HG03280 (cell line): ENCODE results near the gene SPAG9.

Experiments used
- ATAC-seq: cut with Tn5 transposase; IDR thresholded peaks from one replicate; pipeline ENCODE4 v1.9.1; 2021; ENCODE audit warnings: mild to moderate bottlenecking, moderate library complexity; ENCODE audit not compliant: unreplicated experiment

SPAG9 gene

DNA sequence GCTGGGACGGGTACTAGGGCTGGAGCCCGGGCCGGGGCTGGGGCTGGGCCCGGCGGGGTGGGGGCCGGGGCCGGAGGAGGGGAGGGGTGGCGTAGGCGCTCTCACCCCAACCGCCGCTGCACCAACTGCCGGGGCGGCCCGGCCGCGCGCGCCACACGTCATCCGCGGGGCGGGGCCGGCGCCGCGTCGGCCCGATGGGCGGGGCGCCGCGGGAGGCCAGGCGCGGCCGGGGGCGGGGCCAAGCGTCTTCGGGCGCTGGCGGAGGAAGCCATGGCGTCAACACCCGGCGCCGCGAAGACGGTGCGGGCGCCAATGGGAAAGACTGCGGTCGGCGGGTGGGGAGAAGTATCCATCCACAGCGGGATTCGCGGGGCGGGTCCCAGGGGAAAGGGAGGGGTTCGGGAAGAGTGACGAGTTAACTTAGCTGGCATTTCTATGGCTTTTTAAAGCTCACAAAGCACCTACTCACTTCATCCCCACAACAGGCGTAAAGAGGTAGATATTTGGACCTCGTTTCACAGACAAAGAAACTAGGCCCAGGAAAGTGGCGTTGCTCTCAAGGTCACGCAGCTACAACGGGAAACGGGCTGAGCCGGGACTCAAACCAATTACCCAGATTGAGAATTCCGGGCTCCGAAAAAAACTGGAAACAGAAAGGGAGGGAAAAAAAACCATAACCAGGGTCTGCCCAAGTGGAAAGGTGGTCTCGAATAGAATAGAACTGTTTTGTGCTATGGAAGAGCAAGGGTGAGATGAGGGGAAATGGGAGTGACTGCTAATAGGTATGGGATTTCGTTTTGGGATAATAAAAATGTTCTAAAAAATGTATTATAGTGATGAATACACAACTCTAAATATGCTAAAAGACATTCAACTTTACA is at the start of gene SPAG9:
Gene SPAG9, minus strand, starts transcription at position 130 of the 881 bp plus-strand sequence. CDS start 212 bp downstream, outside the sequence.
- peak; percentile 80 for ATAC-seq

DNA sequence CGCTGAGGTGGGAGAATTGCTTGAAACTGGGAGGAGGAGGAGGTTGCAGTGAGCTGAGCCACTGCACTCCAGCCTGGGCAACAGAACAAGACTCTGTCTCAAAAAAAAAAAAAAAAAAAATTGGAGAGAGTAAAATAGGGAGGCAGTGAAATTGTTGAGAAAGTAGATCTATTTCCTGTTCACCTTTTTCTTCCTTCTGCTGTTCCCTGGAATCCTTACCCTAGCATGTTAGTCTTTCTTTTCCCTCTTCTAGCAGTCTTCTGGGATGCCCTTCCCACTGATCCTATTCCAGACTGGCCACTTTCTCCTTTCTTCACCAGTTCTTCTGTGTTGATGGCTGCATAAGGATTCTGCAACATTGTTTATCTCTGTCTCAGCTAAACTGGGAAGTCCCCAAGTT is 48.7 kb upstream of the SPAG9 start:
- ATAC-seq = no peak

GRCh38 chr17:51166987-51167931 is 46.6 kb upstream of the SPAG9 start:
- ATAC-seq = peak; percentile 53

DNA sequence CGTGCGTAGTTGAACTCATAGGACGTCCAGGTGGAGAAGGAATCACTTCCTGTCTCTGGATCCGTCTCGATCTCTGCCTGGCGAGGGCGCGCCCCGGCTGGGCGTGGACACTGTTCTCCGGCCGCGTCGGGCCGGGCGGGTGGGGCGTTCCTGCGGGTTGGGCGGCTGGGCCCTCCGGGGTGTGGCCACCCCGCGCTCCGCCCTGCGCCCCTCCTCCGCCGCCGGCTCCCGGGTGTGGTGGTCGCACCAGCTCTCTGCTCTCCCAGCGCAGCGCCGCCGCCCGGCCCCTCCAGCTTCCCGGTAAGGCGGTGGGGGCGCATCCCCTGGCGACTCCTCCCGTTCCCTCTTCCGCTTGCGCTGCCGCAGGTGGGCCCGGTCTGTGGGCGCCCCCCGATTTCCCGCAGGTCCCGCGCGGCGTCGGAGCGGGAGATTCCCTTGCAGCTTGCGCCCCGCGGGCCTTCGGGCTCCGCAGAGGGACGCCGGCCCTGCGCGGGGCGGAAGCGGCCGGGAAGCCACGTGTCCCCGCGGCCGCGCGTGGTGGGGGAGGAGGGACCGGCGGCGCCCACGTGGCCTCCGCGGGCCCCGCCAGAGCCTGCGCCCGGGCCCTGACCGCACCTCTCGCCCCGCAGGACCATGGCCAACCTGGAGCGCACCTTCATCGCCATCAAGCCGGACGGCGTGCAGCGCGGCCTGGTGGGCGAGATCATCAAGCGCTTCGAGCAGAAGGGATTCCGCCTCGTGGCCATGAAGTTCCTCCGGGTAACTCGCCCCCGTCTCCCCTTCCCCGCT is 45.7 kb upstream of the SPAG9 start, which contains the start of gene NME2:
Gene NME2, plus strand, starts transcription at position 214 of the 789 bp plus-strand sequence. Its CDS starts 420 bp downstream, at position 634.
- ATAC-seq = peak; percentile 84

GRCh38 chr17:51165680-51166197 is 45.1 kb upstream of the SPAG9 start:
- ATAC-seq = peak; percentile 17

DNA sequence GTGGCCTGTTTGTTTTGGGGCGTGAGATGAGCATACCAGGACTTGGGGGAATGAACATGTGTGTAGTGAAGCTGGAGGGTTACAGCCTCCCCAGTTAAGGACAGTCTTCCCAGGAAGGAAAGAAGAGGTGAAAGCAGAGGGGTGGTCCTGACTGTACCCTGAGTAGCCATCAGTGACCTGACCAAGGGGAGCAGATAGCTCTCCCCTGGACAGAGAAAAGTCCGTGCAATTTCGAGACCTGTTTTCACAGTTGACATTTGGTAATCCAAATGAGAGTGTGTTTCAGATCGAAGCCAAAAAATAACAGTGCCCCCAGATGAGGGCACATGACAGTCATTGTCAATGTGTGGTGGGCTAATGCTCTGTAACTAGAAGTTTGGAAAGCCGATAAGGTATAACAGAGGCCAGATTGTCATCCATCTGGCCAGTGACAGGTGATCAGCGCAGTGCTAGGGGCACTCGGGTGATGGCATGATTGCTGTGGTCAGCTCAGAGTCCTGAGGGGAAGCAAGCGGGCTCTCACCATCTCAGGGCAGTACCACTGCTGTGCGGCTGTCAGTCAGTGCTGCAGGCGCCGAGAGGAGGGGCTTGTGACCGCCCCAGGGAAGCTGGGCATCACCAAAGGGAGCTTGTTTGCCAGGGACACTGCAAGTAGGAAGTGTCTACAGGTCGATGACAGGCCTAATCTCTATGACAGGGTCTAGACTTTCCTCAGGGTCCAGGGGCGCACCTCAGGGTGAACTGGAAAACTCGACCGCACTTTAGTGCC is 44.4 kb upstream of the SPAG9 start:
- no peak for ATAC-seq

- ATAC-seq = no peak
Observed at GRCh38 chr17:51161541-51161940, 40.9 kb upstream of the SPAG9 start.

GRCh38 chr17:51159604-51160003 is 38.9 kb upstream of the SPAG9 start:
- ATAC-seq = no peak

GRCh38 chr17:51155416-51155815 is 34.7 kb upstream of the SPAG9 start:
- ATAC-seq = no peak

DNA sequence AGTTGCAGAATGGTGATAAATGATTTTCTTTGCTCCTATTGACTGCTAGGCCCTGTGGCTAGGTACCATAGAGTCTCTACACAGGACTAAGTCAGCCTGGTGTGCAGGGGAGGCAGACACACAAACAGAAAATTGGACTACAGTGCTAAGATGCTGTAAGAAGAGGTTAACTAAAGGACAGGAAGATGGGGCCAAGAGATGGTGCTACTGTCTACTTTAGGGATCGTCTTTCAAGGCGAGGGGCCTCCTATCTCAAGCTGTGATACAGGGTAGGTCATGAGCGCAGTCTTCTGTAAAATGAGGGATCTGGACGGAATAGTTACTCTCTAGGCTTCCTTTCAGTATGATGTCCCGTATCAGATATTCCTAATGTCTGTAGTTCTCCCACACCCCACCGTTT is 33.5 kb upstream of the SPAG9 start:
- ATAC-seq = no peak

- peak; percentile 91 for ATAC-seq
Observed at GRCh38 chr17:51153210-51154072, 32.8 kb upstream of the SPAG9 start, which contains the start of gene NME1. Gene NME1, plus strand, starts transcription at chr17:51153559. Its CDS starts 2,096 bp downstream, at chr17:51155655.

- peak; percentile 3 for ATAC-seq
Observed at GRCh38 chr17:51152766-51153209, 32.1 kb upstream of the SPAG9 start.

- no peak for ATAC-seq
Observed at GRCh38 chr17:51150932-51151331, 30.3 kb upstream of the SPAG9 start.

GRCh38 chr17:51149163-51149562 is 28.5 kb upstream of the SPAG9 start:
- no peak for ATAC-seq

DNA sequence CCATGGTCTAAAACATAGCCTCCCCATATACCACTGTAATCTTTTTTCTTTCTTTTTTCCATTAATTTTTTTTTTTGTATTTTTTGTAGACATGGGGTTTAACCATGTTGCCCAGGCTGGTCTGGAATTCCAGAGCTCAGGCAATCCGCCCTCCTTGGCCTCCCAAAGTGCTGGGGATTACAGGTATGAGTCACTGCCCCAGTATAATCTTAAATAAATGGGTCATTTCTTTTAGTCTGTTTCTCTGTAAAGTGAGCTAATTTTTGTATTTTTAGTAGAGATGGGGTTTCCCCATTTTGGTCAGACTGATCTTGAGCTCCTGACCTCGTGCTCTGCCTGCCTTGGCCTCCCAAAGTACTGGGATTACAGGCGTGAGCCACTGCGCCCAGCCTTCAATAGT is 27.0 kb upstream of the SPAG9 start:
- no peak for ATAC-seq

GRCh38 chr17:51144266-51145022 is 23.8 kb upstream of the SPAG9 start:
- no peak for ATAC-seq

DNA sequence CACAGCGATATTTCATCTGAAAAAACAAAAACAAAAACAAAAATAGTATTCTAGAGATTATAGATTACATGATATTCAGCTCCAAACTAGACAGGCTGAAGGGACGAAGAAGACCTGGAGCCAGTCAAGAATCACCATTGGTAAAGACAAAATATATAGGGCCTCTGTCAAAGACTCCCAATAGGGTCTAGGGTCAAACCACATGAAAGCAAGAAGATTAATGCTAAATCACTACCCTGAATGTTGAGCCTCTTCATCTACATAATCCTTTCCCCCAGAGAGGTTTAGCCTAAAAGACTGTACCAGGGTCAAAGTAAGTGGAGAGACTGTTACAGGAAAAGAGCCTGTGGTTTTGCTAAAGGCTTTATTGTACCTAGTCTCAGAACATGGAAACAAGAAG is 21.9 kb upstream of the SPAG9 start:
- ATAC-seq = no peak

DNA sequence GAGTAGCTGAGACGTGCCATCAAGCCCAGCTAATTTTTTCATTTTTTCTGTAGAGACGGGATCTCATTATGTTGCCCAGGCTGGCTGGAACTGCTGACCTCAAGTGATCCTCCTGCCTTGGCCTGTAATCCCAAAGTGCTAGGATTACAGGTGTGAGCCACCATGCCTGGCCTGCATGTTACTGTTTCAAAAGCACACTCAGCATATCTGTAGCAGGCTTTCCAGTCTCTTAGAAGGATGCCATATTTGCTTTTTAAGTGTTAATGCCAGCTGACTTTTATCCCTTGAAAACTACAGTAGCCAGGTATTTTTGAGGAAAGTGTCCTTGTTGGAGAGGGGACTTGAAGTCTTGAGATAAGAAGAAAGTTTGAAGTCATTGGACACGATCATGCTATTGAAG is 15.3 kb upstream of the SPAG9 start:
- ATAC-seq = no peak
